ENCODE results near the gene AURKA. TPM values are rescaled to one million over a fixed set of nuclear protein-coding genes. Genes with fewer than 3 reads are reported as not detected.

The AURKA gene
- total and polyA plus RNA-seq, 2 of the 8 experiments (the other 6 are each of a cell fraction or from before 2014, with no cell fraction given): 45.8 to 84.8 TPM

DNA sequence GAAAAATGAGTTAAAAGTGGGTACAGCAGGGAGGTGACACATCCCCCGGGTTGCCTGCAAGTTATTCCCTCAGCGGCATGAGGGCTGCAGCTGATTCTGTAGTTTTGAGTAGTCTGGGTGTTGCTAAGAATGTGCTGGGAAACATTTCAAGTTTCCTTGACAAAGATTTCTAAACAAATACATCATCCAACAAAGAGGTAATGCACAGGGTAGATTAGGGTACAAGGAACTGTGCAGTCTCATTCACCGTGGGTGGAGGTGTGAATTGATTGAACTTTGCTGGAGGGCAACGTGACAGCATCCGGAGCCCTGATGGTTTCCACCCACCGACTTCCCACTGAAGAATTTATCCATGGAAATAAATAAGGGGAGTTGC is 41.9 kb upstream of the AURKA start:
- Histone ChIP-seq H4K5ac (ENCODE audit: insufficient read length, low read depth, low read length) (no peak overlapping the region), H4K91ac (replicated peaks; ENCODE audit: insufficient read length, low read length) (no peak overlapping the region), H3K23me2 (ENCODE audit: low read depth, low read length) (no peaks in the 10 kb centered on the region), H3K23ac (ENCODE audit: insufficient read length) (no peak overlapping the region), H3K36me3 (ENCODE audit: control insufficient read depth in 2 of 4, insufficient read depth in 4 of 4, low read length in 3 of 4) (no peaks in the 10 kb centered on the region), H4K20me1 (replicated peaks in 1 of 2; ENCODE audit: control insufficient read depth in 1 of 2, insufficient read depth in 2 of 2, low read length in 2 of 2) (peaks cover 0 to under 1% of the 10 kb centered on the region in 2 experiments), H3K79me1 (ENCODE audit: low read depth, low read length) (no peaks in the 10 kb centered on the region), H3K27ac (ENCODE audit: low read depth, low read length) (no peak overlapping the region), H3K4ac (replicated peaks; ENCODE audit: insufficient read length, low read depth, low read length) (no peak overlapping the region), H3K18ac (ENCODE audit: extremely low read depth, low read length) (no peak overlapping the region), H2BK120ac (replicated peaks; ENCODE audit: low read depth, low read length) (no peak overlapping the region), H2BK12ac (ENCODE audit: low read depth, low read length) (no peak overlapping the region), H3K79me2 (ENCODE audit: control insufficient read depth in 1 of 2, insufficient read depth in 2 of 2, low read length in 2 of 2) (no peaks in the 10 kb centered on the region), H2BK5ac (ENCODE audit: low read depth, low read length) (no peak overlapping the region), H3K27me3 (replicated peaks in 1 of 4; ENCODE audit: control insufficient read depth in 3 of 4, extremely low read depth in 1 of 4, insufficient read depth in 3 of 4, low read length in 3 of 4) (no peaks in the 10 kb centered on the region; a peak in 1 of 7 replicates), H2AK5ac (ENCODE audit: low read depth, low read length) (no peak overlapping the region), H2AFZ (ENCODE audit: low read length) (no peak overlapping the region), H4K8ac (ENCODE audit: extremely low read depth, insufficient read depth, low read length) (no peak overlapping the region), H3K4me2 (ENCODE audit: insufficient read depth in 1 of 2, low read depth in 2 of 2, low read length in 2 of 2) (no peak overlapping the region), H3K9ac (replicated peaks in 1 of 4; ENCODE audit: extremely low read depth in 1 of 4, low read depth in 3 of 4, low read length in 3 of 4) (no peak overlapping the region), H3K4me3 (ENCODE audit: extremely low read depth in 1 of 4, insufficient read depth in 2 of 4, low read depth in 3 of 4, low read length in 4 of 4) (no peak overlapping the region), H2BK20ac (ENCODE audit: low read length) (no peak overlapping the region), H3K4me1 (replicated peaks in 1 of 4; ENCODE audit: control insufficient read depth in 3 of 4, insufficient read depth in 4 of 4, low read length in 3 of 4) (no peaks in the 10 kb centered on the region), H2BK15ac (ENCODE audit: low read length) (no peak overlapping the region), H3K14ac (ENCODE audit: insufficient read length) (no peak overlapping the region), H3K9me3 (ENCODE audit: insufficient read depth in 2 of 2, low read depth in 1 of 2, low read length in 1 of 2) (no peaks in the 10 kb centered on the region), H3K56ac (replicated peaks; ENCODE audit: insufficient read length, low read depth, low read length) (no peak overlapping the region)
- ChIA-PET CTCF (ENCODE audit: partially characterized antibody) (no interaction called here), POLR2A (ENCODE audit: partially characterized antibody) (interaction anchor here (1.2 kb wide), 1 partner anchor 32 kb away, joined by 3 read pairs; no protein-coding TSS in a partner anchor)
- DNase-seq (ENCODE audit: low read depth in 1 of 2, low spot score in 2 of 2) (no peak), FAIRE-seq (no peak)
- WGBS, 2 experiments (ENCODE audit: extremely low coverage in 1 of 2, insufficient coverage in 1 of 2, insufficient read length in 1 of 2, insufficient replicate concordance in 2 of 2, low coverage in 1 of 2, low lambda C conversion rate in 2 of 2, missing lambda C conversion rate in 1 of 2): 91% methylated on average over 6 of the region's 6 CpGs; no CpG with 5 or more reads in 1 of the 2 experiments
- TF ChIP-seq ZNF274 (IDR thresholded peaks at IDR 0.05; ENCODE audit: borderline replicate concordance, extremely low read depth, low read length) (no peak), CHD2 (IDR thresholded peaks at IDR 0.05; ENCODE audit: low read length) (no peak), GABPA (IDR thresholded peaks at IDR 0.05; ENCODE audit: borderline replicate concordance, insufficient read depth, low read length) (no peak), SIX5 (IDR thresholded peaks at IDR 0.05; ENCODE audit: low read depth, low read length) (no peak), JUN (IDR thresholded peaks at IDR 0.05; ENCODE audit: low read depth, low read length) (no peak), SP1 (IDR thresholded peaks at IDR 0.05; ENCODE audit: low read depth, low read length) (no peak), JUND (IDR thresholded peaks at IDR 0.05; ENCODE audit: low read length) (no peak), SIN3A (conservative IDR thresholded peaks at IDR 0.05 in 1 of 2, IDR thresholded peaks at IDR 0.05 in 1 of 2; ENCODE audit: low read depth in 1 of 2, low read length in 2 of 2) (no peak), TAF1 (IDR thresholded peaks at IDR 0.05; ENCODE audit: low read depth, low read length) (no peak), KDM4A (IDR thresholded peaks at IDR 0.05; ENCODE audit: low read depth, low read length, severe bottlenecking) (no peak), RXRA (IDR thresholded peaks at IDR 0.05; ENCODE audit: insufficient read depth, low read depth, low read length) (no peak), HDAC6 (IDR thresholded peaks at IDR 0.05; ENCODE audit: low read depth, low read length) (no peak)
- TF ChIP-seq, protein P1, sequence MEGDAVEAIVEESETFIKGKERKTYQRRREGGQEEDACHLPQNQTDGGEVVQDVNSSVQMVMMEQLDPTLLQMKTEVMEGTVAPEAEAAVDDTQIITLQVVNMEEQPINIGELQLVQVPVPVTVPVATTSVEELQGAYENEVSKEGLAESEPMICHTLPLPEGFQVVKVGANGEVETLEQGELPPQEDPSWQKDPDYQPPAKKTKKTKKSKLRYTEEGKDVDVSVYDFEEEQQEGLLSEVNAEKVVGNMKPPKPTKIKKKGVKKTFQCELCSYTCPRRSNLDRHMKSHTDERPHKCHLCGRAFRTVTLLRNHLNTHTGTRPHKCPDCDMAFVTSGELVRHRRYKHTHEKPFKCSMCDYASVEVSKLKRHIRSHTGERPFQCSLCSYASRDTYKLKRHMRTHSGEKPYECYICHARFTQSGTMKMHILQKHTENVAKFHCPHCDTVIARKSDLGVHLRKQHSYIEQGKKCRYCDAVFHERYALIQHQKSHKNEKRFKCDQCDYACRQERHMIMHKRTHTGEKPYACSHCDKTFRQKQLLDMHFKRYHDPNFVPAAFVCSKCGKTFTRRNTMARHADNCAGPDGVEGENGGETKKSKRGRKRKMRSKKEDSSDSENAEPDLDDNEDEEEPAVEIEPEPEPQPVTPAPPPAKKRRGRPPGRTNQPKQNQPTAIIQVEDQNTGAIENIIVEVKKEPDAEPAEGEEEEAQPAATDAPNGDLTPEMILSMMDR (IDR thresholded peaks at IDR 0.05; ENCODE audit: control extremely low read depth in 1 of 3, insufficient read depth in 1 of 3, low read depth in 1 of 3, low read length in 3 of 3): no peak

Data from H1 (cell line).